ENCODE results near the gene ZCCHC8. TPM values are rescaled to one million over a fixed set of nuclear protein-coding genes. Genes with fewer than 3 reads are reported as not detected.

The ZCCHC8 gene
- total RNA-seq, 1 donor from 2014 or later = 32.4 TPM

DNA sequence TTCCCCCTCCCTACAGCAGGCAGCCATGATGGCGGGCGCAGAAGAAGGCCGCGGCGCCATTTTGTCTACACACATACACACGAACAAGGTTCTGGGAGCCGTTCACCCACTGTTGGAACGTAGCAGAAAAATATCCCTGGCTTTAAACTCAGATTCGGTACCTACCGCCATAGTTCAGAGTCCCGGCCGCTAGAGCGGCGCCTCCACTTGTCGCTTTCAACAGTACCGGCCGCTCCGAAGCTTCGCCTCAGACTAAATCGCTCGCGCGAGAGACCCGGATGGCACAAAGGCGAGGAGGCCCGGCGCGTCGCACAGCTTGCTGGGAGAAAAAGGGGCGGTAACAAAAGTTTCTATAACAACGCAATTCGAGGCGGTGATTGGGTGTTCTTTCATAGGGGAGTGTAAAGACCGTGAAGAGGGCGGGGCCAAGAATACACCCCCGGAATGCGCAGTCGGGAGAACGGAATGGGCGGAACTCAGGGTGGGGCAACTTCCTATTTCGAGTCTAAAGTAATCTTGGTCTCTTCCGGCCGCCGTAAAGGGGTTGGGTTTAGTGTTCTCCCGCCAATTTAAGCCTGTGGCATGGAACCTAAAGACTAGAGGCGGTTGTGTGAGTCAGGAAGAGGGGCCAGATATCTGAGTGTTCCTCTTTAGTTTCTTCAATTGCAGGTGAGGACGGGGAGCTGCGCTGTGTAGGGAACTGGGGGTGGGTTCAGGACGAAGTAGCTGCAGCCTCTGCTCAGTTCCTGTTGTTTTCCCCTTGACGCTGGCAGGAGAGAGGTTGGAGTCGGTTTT lies 26.1 kb upstream of the ZCCHC8 start, which contains the start of the genes KNTC1 and RSRC2:
KNTC1 (plus strand) TSS at position 567 of the 795 bp plus-strand sequence. CDS start 2,815 bp downstream, outside the sequence.
RSRC2 (minus strand) TSS at position 254 of the 795 bp plus-strand sequence; CDS start at position 171, 83 bp downstream.
- peak; percentile 97 for DNase-seq (ENCODE audit: low read depth, low spot score)
- Mint-ChIP-seq H3K27me3 (ENCODE audit: low read depth) (no peaks in the 10 kb centered on the region), H3K9me3 (no peaks in the 10 kb centered on the region), H3K27ac (ENCODE audit: unreplicated experiment) (no peak within 1 kb of the TSS), H3K4me3 (no peak within 1 kb of the TSS), H3K4me1 (peaks cover 24% of the 10 kb centered on the region), H3K36me3 (ENCODE audit: low read depth) (peaks cover 4% of the 10 kb centered on the region)
- TF ChIP-seq, protein P1, sequence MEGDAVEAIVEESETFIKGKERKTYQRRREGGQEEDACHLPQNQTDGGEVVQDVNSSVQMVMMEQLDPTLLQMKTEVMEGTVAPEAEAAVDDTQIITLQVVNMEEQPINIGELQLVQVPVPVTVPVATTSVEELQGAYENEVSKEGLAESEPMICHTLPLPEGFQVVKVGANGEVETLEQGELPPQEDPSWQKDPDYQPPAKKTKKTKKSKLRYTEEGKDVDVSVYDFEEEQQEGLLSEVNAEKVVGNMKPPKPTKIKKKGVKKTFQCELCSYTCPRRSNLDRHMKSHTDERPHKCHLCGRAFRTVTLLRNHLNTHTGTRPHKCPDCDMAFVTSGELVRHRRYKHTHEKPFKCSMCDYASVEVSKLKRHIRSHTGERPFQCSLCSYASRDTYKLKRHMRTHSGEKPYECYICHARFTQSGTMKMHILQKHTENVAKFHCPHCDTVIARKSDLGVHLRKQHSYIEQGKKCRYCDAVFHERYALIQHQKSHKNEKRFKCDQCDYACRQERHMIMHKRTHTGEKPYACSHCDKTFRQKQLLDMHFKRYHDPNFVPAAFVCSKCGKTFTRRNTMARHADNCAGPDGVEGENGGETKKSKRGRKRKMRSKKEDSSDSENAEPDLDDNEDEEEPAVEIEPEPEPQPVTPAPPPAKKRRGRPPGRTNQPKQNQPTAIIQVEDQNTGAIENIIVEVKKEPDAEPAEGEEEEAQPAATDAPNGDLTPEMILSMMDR (conservative IDR thresholded peaks at IDR 0.05) = no peak

DNA sequence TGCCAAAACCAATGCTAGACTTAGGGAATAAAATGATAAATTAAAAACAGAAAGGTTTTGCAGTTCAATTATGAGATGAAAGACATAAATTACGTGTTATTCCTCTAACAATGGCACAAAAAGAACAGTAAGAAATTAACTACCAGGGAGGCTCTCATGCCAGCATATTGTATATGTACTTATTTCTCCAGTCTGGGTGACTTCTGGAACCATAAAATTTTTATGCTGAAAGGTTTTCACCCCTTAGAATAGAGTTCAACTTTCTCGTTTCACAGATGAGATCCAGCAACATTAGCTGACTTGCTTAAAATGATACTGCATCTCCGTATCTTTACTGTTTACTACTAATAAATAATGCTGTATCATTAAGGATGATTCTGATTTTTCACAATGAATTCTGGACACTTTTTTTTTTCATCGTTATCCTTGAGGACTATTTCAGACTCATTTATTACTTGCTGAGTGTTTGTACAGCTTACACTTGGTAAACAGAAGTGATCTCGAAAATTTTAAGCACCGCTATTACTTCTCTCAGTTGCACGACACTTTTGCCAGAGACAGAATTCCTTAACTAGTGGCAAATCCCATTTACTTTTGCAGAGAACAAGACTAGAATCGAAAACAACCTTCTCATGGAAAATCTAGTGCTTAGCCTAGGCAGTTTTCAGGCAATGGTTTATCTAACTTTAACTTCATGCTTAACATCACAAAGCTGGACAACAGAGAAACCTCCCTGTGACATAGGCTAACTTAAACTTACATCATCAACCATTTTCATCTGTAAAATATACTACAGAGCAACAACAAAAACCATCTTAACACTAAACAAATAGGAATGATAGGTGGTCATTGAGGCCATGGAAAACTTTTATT lies 23.4 kb upstream of the ZCCHC8 start:
- TF ChIP-seq, protein P1 (conservative IDR thresholded peaks at IDR 0.05) = no peak
- Mint-ChIP-seq H3K9me3 (no peaks in the 10 kb centered on the region), H3K27ac (ENCODE audit: unreplicated experiment) (peak overlapping the region; percentile 8), H3K36me3 (ENCODE audit: low read depth) (peaks cover 14% of the 10 kb centered on the region), H3K27me3 (ENCODE audit: low read depth) (no peaks in the 10 kb centered on the region), H3K4me3 (peak overlapping the region; percentile 97), H3K4me1 (peaks cover 25% of the 10 kb centered on the region)
- DNase-seq (ENCODE audit: low read depth, low spot score) = no peak

DNA sequence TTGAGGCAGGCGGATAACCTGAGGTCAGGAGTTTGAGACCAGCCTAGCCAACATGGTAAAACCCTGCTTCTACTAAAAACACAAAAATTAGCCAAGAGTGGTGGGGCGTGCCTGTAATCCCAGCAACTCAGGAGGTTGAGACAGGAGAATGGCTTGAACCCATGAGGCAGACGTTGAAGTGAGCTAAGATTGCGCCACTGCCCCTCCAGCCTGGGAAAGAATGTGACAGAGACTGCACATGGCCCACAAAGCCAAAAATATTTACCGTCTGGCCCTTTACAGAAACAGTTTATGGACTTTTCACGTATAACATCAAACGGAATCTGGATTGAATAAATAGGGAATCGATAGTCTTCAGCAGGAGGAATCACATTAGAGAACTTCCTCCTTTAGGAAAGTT lies 22.5 kb upstream of the ZCCHC8 start:
- no peak for DNase-seq (ENCODE audit: low read depth, low spot score)
- no peaks in the 10 kb centered on the region for H3K27me3 Mint-ChIP-seq (ENCODE audit: low read depth)
- peak overlapping the region; percentile 97 for H3K4me3 Mint-ChIP-seq
- H3K4me1 Mint-ChIP-seq = peaks cover 25% of the 10 kb centered on the region
- peaks cover 17% of the 10 kb centered on the region for H3K36me3 Mint-ChIP-seq (ENCODE audit: low read depth)
- no peaks in the 10 kb centered on the region for H3K9me3 Mint-ChIP-seq
- H3K27ac Mint-ChIP-seq (ENCODE audit: unreplicated experiment) = no peak overlapping the region
- TF ChIP-seq, protein P1 (conservative IDR thresholded peaks at IDR 0.05) = no peak

DNA sequence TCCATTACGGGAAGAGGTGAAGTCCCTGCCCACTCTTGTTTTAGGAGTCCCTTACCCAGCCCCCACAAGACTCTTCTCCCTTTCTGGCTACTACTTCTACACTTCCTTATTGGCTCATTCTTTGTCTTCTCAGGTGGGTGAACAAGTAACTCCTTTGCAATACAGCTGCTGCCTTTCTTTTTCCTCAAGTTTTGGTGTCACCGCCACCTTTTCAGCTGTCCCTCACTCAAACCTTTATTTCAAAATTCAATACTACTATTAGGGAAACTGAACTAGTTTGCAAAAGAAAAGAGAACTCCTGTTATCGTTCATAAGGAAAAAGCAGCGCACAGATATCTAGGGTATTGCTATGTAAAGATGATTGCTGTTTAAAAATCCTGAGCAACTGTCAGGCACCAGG lies 19.9 kb upstream of the ZCCHC8 start:
- no peak overlapping the region for H3K27ac Mint-ChIP-seq (ENCODE audit: unreplicated experiment)
- H3K36me3 Mint-ChIP-seq (ENCODE audit: low read depth) = peaks cover 23% of the 10 kb centered on the region
- H3K4me1 Mint-ChIP-seq = peaks cover 25% of the 10 kb centered on the region
- TF ChIP-seq, protein P1 (conservative IDR thresholded peaks at IDR 0.05) = no peak
- DNase-seq (ENCODE audit: low read depth, low spot score) = no peak
- no peaks in the 10 kb centered on the region for H3K27me3 Mint-ChIP-seq (ENCODE audit: low read depth)
- H3K9me3 Mint-ChIP-seq = no peaks in the 10 kb centered on the region
- H3K4me3 Mint-ChIP-seq = no peak overlapping the region

DNA sequence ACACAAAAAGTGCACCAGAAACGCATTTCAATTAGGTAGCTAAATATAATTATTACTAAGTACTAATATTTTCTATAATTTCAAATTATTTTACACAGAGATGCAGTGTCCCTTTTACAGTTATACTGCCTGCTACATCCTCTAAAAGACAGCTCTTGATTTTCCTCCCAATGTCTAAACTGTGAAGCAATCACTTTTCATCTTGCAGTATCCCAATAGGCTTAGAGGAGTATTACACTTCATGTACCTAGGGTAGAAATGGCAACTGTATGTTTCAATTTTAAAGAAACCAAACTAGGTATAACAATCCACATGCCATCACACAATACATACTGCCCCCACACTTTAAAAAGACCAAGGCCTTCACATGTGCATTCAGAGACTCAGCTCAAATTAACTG lies 18.7 kb upstream of the ZCCHC8 start:
- Mint-ChIP-seq H3K4me3 (no peak overlapping the region), H3K4me1 (peaks cover 25% of the 10 kb centered on the region), H3K27me3 (ENCODE audit: low read depth) (no peaks in the 10 kb centered on the region), H3K27ac (ENCODE audit: unreplicated experiment) (no peak overlapping the region), H3K9me3 (no peaks in the 10 kb centered on the region), H3K36me3 (ENCODE audit: low read depth) (peaks cover 30% of the 10 kb centered on the region)
- DNase-seq (ENCODE audit: low read depth, low spot score) = no peak
- TF ChIP-seq, protein P1 (conservative IDR thresholded peaks at IDR 0.05) = no peak
